GM12878 (cell line): ENCODE measurements around the gene IQGAP2. TPM values are rescaled to one million over a fixed set of nuclear protein-coding genes. Genes with fewer than 3 reads are reported as not detected.

ENCODE experiments used
- BRCA1 ChIP-seq: IDR thresholded peaks from 2 replicates; pipeline ENCODE4 v1.6.1; 2011; ENCODE audit warnings: low read depth, low read length, improper control_type of control experiment
- CHD2 ChIP-seq: IDR thresholded peaks from 2 replicates; pipeline ENCODE4 v1.6.1; 2011; ENCODE audit warnings: low read depth, low read length, improper control_type of control experiment, borderline replicate concordance
- EP300 ChIP-seq, 2 experiments: fragments of 150-350 bp in 1 of 2; IDR thresholded peaks; 2 replicates each; pipeline ENCODE4 v1.6.1; 2011 to 2012; ENCODE audit warnings: low read depth in 2 of 2, low read length in 2 of 2, borderline replicate concordance in 1 of 2, improper control_type of control experiment in 1 of 2, inconsistent platforms in 1 of 2; ENCODE audit not compliant: control insufficient read depth in 1 of 2
- ESRRA ChIP-seq: IDR thresholded peaks from 2 replicates; pipeline ENCODE4 v1.6.1; 2012; ENCODE audit warnings: mild to moderate bottlenecking, low read length, improper control_type of control experiment
- MEF2A ChIP-seq: IDR thresholded peaks from 2 replicates; pipeline ENCODE4 v1.6.1; 2011; ENCODE audit warnings: low read depth, mild to moderate bottlenecking, low read length, moderate library complexity; ENCODE audit not compliant: insufficient read depth
- MEF2B ChIP-seq: fragments of 450-650 bp; IDR thresholded peaks from 2 replicates; pipeline ENCODE4 v1.6.1; 2018; ENCODE audit warnings: mild to moderate bottlenecking, moderate library complexity; ENCODE audit not compliant: partially characterized antibody, poor library complexity, severe bottlenecking
- MXI1 ChIP-seq: fragments of 150-350 bp; IDR thresholded peaks from 2 replicates; pipeline ENCODE4 v1.6.1; 2011; ENCODE audit warnings: low read depth, mild to moderate bottlenecking, inconsistent platforms, low read length, improper control_type of control experiment
- MYB ChIP-seq: fragments of 150-350 bp; IDR thresholded peaks from 2 replicates; pipeline ENCODE4 v1.6.1; 2014; ENCODE audit warnings: mild to moderate bottlenecking, low read depth, low read length, borderline replicate concordance
- NFXL1 ChIP-seq: fragments of 450-650 bp; IDR thresholded peaks from 2 replicates; pipeline ENCODE4 v1.6.1; 2017; ENCODE audit warnings: antibody characterized with exemption, mild to moderate bottlenecking, borderline replicate concordance
- NFYB ChIP-seq: IDR thresholded peaks from 2 replicates; pipeline ENCODE4 v1.6.1; 2011; ENCODE audit warnings: low read depth, mild to moderate bottlenecking, low read length, improper control_type of control experiment, moderate library complexity; ENCODE audit not compliant: insufficient read depth
- PML ChIP-seq: IDR thresholded peaks from 2 replicates; pipeline ENCODE4 v1.6.1; 2012; ENCODE audit warnings: low read length, inconsistent platforms
- POLR2A ChIP-seq: IDR thresholded peaks from 2 replicates; pipeline ENCODE4 v1.6.1; 2011; ENCODE audit warnings: low read depth, mild to moderate bottlenecking, low read length
- SMAD5 ChIP-seq: IDR thresholded peaks from 2 replicates; pipeline ENCODE4 v1.6.1; 2016; ENCODE audit warnings: antibody characterized with exemption, low read depth
- SPI1 ChIP-seq: IDR thresholded peaks from 2 replicates; pipeline ENCODE4 v1.6.1; 2011; ENCODE audit warnings: low read depth, mild to moderate bottlenecking, low read length, moderate library complexity, borderline replicate concordance; ENCODE audit not compliant: insufficient read depth
- SRF ChIP-seq, 2 experiments: IDR thresholded peaks; 2 replicates each; pipeline ENCODE4 v1.6.1; 2011; ENCODE audit warnings: low read depth in 2 of 2, low read length in 2 of 2, mild to moderate bottlenecking in 1 of 2, moderate library complexity in 1 of 2
- SUPT20H ChIP-seq: IDR thresholded peaks from 2 replicates; pipeline ENCODE4 v1.6.1; 2011; ENCODE audit warnings: low read depth, mild to moderate bottlenecking, low read length, moderate library complexity, borderline replicate concordance; ENCODE audit not compliant: control insufficient read depth
- ZNF207 ChIP-seq: fragments of 450-650 bp; IDR thresholded peaks from 2 replicates; pipeline ENCODE4 v1.6.1; 2014; ENCODE audit warnings: antibody characterized with exemption, mild to moderate bottlenecking, borderline replicate concordance
- polyA plus RNA-seq, 11 experiments: library from polyadenylated mRNA; depleted of rRNA in 4 of 11; unstranded in 6 of 11; stranded (reverse) in 5 of 11; fragments of >200 nt; fragmentation: Nextera tagmentation in 4 of 11; fragmentation: Illumina TruSeq in 1 of 11; extraction: Ambion mirVana in 4 of 11; extraction: Trizol in 1 of 11; gene quantifications; 1 replicate in 1 of 11; 2 replicates in 10 of 11; pipeline versions ENCODE4 v1.2.1 to v1.2.3, GENCODE V29; 2011 to 2016; ENCODE audit warnings: inconsistent platforms in 2 of 11, missing spikeins in 2 of 11, low read depth in 1 of 11
- total RNA-seq, 4 experiments: library from RNA; depleted of rRNA in 3 of 4; stranded (reverse); fragments of >200 nt in 3 of 4; fragmentation: Illumina TruSeq in 1 of 4; extraction: Trizol in 1 of 4; gene quantifications; 2 replicates each; pipeline versions ENCODE4 v1.2.1 to v1.2.3, GENCODE V29; 2013 to 2021
- TF ChIP-seq, protein P1 (sequence below): fragments of 450-650 bp; IDR thresholded peaks from 2 replicates; pipeline ENCODE4 v1.6.1; 2017; ENCODE audit warnings: low read depth, mild to moderate bottlenecking, moderate library complexity
- TF ChIP-seq, protein P2 (sequence below): fragments of 450-650 bp; IDR thresholded peaks from 2 replicates; pipeline ENCODE4 v1.6.1; 2017; ENCODE audit warnings: mild to moderate bottlenecking, moderate library complexity
- TF ChIP-seq, protein P3 (sequence below): IDR thresholded peaks from 2 replicates; pipeline ENCODE4 v1.6.1; 2011; ENCODE audit warnings: low read depth, mild to moderate bottlenecking, low read length, moderate library complexity, borderline replicate concordance; ENCODE audit errors: extremely low read depth
- TF ChIP-seq, protein P4 (sequence below): fragments of 450-650 bp; IDR thresholded peaks from 2 replicates; pipeline ENCODE4 v1.6.1; 2014; ENCODE audit warnings: mild to moderate bottlenecking
- TF ChIP-seq, protein P5 (sequence below): fragments of 450-650 bp; IDR thresholded peaks from 2 replicates; pipeline ENCODE4 v1.6.1; 2017; ENCODE audit warnings: borderline replicate concordance

IQGAP2 gene
- total and polyA plus RNA-seq, 10 of the 15 experiments (the other 5 are each of a cell fraction or from before 2014, with no cell fraction given) = 14.5 to 41.4 (median 21.8) TPM

DNA sequence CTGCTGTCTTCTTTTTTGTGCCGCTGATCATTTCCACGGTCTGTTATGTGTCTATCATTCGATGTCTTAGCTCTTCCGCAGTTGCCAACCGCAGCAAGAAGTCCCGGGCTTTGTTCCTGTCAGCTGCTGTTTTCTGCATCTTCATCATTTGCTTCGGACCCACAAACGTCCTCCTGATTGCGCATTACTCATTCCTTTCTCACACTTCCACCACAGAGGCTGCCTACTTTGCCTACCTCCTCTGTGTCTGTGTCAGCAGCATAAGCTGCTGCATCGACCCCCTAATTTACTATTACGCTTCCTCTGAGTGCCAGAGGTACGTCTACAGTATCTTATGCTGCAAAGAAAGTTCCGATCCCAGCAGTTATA is 329.9 kb downstream of the IQGAP2 start (continued):
- TF ChIP-seq, protein P1, sequence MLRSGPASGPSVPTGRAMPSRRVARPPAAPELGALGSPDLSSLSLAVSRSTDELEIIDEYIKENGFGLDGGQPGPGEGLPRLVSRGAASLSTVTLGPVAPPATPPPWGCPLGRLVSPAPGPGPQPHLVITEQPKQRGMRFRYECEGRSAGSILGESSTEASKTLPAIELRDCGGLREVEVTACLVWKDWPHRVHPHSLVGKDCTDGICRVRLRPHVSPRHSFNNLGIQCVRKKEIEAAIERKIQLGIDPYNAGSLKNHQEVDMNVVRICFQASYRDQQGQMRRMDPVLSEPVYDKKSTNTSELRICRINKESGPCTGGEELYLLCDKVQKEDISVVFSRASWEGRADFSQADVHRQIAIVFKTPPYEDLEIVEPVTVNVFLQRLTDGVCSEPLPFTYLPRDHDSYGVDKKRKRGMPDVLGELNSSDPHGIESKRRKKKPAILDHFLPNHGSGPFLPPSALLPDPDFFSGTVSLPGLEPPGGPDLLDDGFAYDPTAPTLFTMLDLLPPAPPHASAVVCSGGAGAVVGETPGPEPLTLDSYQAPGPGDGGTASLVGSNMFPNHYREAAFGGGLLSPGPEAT = peak; percentile 98
- no peak for TF ChIP-seq SMAD5
- TF ChIP-seq NFXL1 = no peak
- no peak for TF ChIP-seq BRCA1
- peak; percentile 97 for TF ChIP-seq MYB
- TF ChIP-seq SPI1 = peak; percentile 31; the same call in 1 of the 2 replicates
- peak; percentile 85 for TF ChIP-seq MEF2A
- peak; percentile 65; the same call in 1 of the 2 replicates for TF ChIP-seq PML
- peak; percentile 83 for TF ChIP-seq MXI1
- TF ChIP-seq MEF2B = peak; percentile 86
- TF ChIP-seq CHD2 = peak; percentile 91
- TF ChIP-seq, protein P2, sequence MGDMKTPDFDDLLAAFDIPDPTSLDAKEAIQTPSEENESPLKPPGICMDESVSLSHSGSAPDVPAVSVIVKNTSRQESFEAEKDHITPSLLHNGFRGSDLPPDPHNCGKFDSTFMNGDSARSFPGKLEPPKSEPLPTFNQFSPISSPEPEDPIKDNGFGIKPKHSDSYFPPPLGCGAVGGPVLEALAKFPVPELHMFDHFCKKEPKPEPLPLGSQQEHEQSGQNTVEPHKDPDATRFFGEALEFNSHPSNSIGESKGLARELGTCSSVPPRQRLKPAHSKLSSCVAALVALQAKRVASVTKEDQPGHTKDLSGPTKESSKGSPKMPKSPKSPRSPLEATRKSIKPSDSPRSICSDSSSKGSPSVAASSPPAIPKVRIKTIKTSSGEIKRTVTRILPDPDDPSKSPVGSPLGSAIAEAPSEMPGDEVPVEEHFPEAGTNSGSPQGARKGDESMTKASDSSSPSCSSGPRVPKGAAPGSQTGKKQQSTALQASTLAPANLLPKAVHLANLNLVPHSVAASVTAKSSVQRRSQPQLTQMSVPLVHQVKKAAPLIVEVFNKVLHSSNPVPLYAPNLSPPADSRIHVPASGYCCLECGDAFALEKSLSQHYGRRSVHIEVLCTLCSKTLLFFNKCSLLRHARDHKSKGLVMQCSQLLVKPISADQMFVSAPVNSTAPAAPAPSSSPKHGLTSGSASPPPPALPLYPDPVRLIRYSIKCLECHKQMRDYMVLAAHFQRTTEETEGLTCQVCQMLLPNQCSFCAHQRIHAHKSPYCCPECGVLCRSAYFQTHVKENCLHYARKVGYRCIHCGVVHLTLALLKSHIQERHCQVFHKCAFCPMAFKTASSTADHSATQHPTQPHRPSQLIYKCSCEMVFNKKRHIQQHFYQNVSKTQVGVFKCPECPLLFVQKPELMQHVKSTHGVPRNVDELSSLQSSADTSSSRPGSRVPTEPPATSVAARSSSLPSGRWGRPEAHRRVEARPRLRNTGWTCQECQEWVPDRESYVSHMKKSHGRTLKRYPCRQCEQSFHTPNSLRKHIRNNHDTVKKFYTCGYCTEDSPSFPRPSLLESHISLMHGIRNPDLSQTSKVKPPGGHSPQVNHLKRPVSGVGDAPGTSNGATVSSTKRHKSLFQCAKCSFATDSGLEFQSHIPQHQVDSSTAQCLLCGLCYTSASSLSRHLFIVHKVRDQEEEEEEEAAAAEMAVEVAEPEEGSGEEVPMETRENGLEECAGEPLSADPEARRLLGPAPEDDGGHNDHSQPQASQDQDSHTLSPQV = no peak
- TF ChIP-seq SRF (IDR thresholded peaks at IDR 0.05; ENCODE audit: low read depth in 2 of 2, low read length in 2 of 2) = no peak
- peak; percentile 73; the same call in 1 of the 2 replicates for TF ChIP-seq ESRRA
- TF ChIP-seq, protein P3, sequence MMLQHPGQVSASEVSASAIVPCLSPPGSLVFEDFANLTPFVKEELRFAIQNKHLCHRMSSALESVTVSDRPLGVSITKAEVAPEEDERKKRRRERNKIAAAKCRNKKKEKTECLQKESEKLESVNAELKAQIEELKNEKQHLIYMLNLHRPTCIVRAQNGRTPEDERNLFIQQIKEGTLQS = no peak
- TF ChIP-seq EP300 (IDR thresholded peaks at IDR 0.05; ENCODE audit: borderline replicate concordance in 1 of 2, control insufficient read depth in 1 of 2, low read depth in 2 of 2, low read length in 2 of 2) = peak; percentile 99 to 100
- no peak for TF ChIP-seq POLR2A
- peak; percentile 62; the same call in 1 of the 2 replicates for TF ChIP-seq ZNF207
- TF ChIP-seq, protein P4, sequence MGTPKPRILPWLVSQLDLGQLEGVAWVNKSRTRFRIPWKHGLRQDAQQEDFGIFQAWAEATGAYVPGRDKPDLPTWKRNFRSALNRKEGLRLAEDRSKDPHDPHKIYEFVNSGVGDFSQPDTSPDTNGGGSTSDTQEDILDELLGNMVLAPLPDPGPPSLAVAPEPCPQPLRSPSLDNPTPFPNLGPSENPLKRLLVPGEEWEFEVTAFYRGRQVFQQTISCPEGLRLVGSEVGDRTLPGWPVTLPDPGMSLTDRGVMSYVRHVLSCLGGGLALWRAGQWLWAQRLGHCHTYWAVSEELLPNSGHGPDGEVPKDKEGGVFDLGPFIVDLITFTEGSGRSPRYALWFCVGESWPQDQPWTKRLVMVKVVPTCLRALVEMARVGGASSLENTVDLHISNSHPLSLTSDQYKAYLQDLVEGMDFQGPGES = no peak
- no peak for TF ChIP-seq NFYB
- TF ChIP-seq, protein P5, sequence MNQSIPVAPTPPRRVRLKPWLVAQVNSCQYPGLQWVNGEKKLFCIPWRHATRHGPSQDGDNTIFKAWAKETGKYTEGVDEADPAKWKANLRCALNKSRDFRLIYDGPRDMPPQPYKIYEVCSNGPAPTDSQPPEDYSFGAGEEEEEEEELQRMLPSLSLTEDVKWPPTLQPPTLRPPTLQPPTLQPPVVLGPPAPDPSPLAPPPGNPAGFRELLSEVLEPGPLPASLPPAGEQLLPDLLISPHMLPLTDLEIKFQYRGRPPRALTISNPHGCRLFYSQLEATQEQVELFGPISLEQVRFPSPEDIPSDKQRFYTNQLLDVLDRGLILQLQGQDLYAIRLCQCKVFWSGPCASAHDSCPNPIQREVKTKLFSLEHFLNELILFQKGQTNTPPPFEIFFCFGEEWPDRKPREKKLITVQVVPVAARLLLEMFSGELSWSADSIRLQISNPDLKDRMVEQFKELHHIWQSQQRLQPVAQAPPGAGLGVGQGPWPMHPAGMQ = no peak; the same call in 1 of the 2 replicates
- no peak for TF ChIP-seq SUPT20H
